Stimulated activated CD4-positive, alpha-beta T cell treated with anti-CD3 and anti-CD28 coated beads, Interleukin-4, amount 100 ng/mL, for 4 hours (primary cell): Measurements from ENCODE around the gene CCDC89.
"Not testable (repeated sequence)": the region's sequence is repeated elsewhere in the genome, so short reads cannot be mapped to it uniquely, and the experiment has no call there.

Source experiments
- DNase-seq, 2 experiments: peaks; one replicate each; pipeline ENCODE4 v3.0.0-alpha.2; 2020

Gene CCDC89

GRCh38 chr11:85685125-85685819 lies 723 bp downstream of the CCDC89 start:
- no peak for DNase-seq

DNA sequence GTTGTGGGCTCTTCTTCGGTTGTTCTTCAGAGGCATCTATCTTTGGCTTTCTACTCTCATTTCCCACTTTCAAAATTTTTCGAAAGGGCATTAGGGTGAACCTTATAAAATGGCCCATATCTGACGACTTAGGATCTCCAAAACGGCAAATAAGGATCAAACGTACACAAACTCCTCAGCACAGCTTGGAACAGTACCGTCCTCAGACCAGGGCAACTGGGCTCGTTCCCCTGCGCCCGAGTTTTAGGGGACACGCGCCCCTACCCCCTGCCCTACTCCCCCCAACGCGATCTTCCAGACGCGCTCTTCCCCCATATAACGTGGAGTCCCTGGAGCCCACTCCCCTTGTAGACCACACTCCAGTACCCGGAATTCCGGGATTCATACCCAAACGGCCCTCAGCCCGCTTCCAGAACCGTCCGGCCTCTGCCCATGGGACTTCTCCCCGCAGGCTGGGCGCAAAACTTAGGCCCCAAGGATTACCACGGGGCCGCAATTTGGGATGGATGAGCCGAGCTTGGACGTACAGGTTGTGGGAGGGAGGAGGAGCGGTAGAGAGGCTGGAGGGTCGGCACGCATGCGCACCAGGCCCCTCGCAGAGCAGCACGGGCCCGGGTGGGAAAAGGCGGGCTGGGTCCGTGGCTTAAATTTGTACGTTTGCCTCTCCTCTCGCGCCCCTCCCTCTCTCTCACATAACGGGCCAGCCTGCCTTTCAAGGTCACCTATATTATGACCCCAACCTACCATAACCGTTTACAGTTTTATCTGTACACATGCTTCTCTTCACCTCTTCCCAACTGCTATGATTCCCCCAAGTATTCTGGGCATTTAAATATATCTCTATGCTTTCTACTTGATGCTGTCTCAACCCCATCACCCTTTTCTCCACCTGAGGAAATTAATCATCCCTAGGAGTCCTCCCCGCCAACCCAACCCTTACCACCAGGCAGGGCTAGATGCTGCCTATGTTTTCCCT lies 3.4 kb downstream of the CCDC89 start:
- DNase-seq = peak; percentile 55 to 68

DNA sequence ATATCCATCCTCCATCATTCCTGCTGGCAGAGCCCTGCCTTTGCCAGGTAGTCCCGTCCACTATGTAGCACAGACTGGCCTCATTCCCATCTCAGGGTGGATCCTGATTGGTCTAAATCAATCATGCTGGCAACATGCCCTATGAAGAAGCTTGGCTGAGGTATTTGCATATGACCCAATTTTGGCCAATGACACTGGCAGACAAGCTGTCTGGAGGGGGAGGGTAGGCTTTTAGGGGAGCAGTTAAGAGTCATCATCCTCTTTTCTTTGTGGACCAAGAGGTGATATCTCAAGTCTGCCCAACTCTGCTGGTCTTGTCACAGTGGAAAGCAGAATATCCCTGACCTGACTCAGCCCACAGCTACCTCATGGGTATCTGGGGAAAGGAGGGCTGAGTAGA lies 5.1 kb downstream of the CCDC89 start:
- no peak for DNase-seq

DNA sequence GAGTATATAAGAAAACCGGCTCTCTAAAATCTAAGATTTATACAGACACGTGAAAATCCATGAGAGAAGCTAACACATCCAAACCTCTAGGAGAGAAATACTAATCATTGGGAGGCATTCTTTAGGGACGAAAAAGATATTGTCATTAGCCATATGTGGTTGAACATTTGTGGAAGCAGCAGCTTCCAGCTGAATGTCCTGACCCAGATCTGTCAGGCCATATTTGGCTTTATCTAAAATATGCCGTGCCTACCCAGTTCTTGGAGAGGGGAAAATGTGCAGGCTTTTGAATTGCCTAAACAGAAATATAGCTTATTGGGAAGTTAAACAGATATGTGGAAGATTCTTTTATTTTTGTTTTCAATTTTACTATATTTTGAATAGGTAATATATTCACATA lies 6.4 kb downstream of the CCDC89 start:
- DNase-seq = no peak

GRCh38 chr11:85673393-85673792 lies 12.6 kb downstream of the CCDC89 start:
- DNase-seq = no peak

DNA sequence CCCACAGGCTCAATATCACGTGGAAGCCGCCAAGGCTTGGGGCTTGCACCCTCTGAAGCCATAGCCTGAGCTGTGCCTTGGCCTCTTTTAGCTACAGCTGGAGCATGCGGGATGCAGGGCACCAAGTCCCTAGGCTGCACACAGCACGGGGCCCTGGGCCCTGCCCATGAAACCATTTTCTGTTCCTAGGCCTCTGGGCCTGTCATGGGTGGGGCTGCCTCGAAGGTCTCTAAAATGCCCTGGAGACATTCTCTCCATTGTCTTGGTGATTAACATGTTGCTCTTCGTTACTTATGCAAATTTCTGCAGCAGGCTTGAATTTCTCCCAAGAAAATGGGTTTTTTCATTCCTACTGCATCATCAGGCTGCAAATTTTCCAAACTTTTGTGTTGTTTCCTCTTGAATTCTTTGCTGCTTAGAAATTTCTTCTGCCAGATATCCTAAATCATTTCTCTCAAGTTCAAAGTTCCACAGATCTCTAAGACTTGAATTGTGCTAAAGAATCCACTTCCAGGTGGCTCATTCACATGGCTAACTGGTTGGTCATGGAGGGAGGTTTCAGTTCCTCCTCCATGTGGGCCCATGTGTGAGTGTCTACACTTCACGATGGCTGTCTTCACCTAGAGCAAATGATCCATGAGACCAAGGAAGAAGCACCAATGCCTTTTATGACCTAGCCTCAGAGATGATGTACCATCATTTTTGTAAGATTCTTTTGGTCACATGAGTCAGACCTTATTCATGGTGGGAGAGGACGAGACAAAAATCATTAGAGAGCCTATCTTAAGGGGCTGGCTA lies 13.7 kb downstream of the CCDC89 start:
- no peak for DNase-seq

DNA sequence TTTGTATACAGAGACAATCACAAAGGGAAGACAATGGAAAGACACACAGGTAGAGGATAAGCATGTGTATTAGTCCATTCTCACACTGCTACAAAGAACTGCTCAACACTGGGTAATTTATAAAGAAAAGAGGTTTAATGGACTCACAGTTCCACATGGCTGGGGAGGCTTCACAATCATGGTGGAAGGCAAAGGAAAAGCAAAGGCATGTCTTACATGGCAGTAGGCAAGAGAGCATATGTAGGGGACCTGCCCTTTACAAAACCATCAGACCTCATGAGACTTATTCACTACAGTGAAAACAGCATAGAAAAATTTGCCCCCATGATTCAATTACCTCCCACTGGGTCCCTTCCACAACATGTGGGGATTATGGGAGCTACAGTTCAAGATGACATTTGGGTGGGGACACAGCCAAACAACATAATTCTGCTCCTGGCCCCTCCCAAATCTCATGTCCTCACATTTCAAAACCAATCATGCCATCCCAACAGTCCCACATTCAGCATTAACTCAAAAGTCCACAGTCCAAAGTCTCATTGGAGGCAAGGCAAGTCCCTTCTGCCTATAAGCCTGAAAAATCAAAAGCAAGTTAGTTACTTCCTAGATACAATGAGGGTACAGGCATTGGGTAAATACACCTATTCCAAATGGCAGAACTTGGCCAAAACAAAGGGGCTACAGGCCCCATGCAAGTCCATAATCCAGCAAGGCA lies 14.9 kb downstream of the CCDC89 start:
- DNase-seq = not testable (repeated sequence)

DNA sequence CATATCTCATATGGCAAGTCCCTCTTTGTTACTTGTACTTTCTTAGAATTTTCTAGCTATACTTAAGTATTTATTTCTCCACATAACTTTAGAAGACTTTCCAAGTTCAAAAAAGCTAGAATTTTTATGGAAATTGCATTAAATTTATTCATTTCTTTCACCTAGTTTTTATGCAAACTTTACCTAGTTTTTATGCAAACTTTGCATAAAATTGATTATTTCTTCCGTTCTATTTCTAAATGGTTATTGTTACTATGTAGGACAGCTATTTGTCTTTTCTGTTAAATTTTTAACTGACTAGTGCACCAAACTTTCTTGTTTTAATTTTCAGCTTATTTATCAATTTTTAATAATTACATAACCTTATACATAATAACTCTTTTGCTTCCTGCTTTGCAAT lies 17.8 kb downstream of the CCDC89 start:
- DNase-seq = no peak

GRCh38 chr11:85666687-85667086 lies 19.3 kb downstream of the CCDC89 start:
- no peak for DNase-seq

DNA sequence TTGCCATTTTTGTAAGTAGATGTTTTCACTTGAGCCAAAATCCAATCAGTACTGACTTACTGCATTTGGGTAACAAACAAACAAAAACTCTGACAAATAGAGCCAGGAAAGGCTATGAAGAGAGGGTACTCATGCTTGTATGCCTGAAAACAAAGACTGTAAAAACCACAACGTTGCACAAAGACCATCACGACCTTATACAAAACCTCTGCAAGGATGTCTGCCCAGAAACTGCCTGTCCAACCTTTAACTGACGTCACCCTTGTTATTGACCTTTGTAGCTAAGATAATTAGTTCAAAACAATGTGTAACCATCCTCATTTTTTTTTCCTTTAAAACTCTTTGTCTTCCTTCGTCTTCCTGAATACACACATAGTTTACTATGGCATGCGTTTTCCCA lies 20.3 kb downstream of the CCDC89 start:
- DNase-seq = no peak

GRCh38 chr11:85664615-85665481 lies 21.1 kb downstream of the CCDC89 start, which contains the start of gene CREBZF:
TSS of gene CREBZF (minus strand) at chr11:85665129. CDS start at chr11:85664875, 254 bp downstream.
- peak; percentile 92 for DNase-seq

- peak; percentile 81 to 88 for DNase-seq
These were observed 22.0 kb downstream of the CCDC89 start for GRCh38 chr11:85663753-85664614.

- DNase-seq = no peak
These were observed 22.8 kb downstream of the CCDC89 start for GRCh38 chr11:85663080-85663752.

- DNase-seq = no peak
These were observed 23.9 kb downstream of the CCDC89 start for GRCh38 chr11:85661972-85662664.

DNA sequence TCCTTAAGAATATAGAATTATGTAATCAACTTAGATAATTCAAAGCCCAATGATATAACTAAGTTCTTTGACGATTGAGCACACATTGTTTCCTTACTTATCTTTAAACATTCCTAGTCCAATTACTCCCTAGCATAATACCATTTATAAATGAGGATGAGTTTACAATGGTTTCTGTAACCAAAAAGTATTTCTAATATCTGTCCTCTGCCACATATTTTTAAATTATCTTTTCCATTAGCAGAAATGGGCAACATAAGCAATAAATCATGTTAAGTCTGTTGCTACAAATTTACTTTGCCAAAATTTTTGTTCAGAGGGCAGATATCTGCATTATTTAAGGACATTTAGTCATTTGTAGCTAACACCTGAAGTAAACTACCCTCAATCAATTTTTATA lies 27.8 kb downstream of the CCDC89 start:
- DNase-seq = no peak

GRCh38 chr11:85656777-85657176 lies 29.2 kb downstream of the CCDC89 start:
- DNase-seq = no peak

DNA sequence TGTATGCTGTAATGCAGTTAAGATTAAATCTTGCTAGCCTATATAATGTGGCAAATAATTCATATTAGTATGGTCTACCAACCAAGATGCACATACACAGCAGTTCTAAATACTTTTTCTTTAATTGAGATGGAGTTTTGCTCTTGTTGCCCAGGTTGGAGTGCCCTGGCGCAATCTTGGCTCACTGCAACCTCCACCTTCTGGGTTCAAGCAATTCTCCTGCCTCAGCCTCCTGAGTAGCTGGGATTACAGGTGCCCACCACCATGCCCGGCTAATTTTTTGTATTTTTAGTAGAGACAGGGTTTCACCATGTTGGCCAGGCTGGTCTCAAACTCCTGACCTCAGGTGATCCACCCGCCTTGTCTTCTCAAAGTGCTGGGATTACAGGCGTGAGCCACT lies 31.7 kb downstream of the CCDC89 start:
- not testable (repeated sequence) for DNase-seq

GRCh38 chr11:85652786-85653447 lies 33.1 kb downstream of the CCDC89 start:
- no peak for DNase-seq

DNA sequence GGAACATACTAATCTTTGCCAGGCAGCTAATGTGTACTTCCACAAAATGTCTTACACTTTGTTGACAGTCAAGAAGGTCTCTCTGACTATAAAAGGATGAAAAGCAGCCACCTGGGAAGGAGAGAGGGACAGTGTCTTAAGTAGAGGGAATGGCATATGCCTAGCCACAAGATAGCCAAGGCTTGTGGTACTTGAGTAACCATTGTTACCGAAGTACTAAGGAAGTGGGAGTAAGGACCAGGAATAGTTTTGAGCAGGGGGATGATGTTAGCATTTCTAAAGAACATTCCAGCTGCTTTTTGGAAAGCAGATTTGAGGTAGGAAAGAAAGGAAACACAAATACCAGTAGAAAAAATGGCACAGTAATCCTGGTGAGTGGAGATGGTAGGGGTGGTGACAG lies 34.9 kb downstream of the CCDC89 start:
- DNase-seq = no peak
